ENCODE results near the gene ANTXRL.

- TF ChIP-seq CTCF (IDR thresholded peaks at IDR 0.05 in 4 of 5, conservative IDR thresholded peaks at IDR 0.05 in 1 of 5) (no peak), POLR2A (IDR thresholded peaks at IDR 0.05) (no peak)
Measured at GRCh38 chr10:46285966-46286620, 704 bp upstream of the ANTXRL start.
